ENCODE results near the gene NELFA. TPM values are rescaled to one million over a fixed set of nuclear protein-coding genes. Genes with fewer than 3 reads are reported as not detected.

NELFA gene
- total RNA-seq, 1 experiment from 2014 or later = 58.3 TPM

DNA sequence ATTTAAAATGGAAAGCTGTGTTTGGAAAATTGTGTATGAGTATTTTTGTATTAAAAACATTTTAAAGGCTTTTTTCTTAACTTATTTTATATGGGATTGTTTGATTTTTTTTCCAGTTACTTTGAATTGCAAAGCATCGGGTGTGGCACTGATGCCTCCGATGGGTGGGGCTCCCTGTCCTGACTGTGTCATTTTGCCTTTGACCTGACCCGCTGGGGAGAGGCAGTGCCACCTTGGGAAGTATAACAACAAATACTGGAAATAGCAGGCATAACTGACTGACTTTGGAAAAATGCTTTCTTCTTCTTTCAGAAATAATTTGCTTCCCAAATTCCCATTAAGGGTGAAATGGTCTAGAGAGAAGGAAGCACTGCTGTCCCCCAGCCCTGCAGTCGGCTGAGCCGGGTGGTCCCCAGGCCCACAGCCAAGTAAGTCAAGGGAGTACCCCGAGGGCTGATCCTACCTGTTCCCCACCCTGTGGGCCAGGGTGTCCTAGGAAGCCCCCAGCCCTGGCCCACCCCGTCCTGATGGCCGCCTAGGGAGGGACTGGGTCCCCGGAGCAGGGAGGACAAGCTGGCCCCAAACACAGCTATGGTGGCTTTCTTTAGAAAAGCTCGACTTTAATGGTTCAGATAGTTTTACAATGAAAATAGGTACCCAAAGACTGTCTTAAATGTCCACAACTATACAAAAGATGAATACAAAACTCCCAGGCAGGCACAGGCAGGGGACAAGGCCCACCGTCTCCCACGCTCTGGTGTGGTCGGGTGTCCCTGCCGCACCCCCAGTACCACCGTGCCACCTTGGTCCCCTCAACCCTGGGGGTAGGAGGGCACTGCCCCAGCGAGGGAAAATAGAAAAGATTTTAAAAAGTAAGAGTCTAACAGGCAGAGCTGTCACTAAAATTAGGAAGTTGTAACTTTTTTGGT lies 26.4 kb downstream of the NELFA start:
- H3K9me3 ChIP-seq (ENCODE audit: low read depth, low read length, poor library complexity, severe bottlenecking) = no peaks in the 10 kb centered on the region
- ChIA-PET CTCF (no interaction called here), POLR2A (ENCODE audit: low non-redundant PET) (no interaction called here)
- intact Hi-C loops (cut with micrococcal nuclease; ENCODE audit: unreplicated experiment) = no loop called here
- no TSS peak for BruUV-seq (replicated peaks)
- H3K27ac ChIP-seq (ENCODE audit: low read depth, low read length, poor library complexity, severe bottlenecking) = peak overlapping the region; percentile 12
- H3K36me3 ChIP-seq (ENCODE audit: insufficient read depth, low read length, poor library complexity, severe bottlenecking) = peaks cover 95% of the 10 kb centered on the region
- no peak for DNase-seq (ENCODE audit: low spot score)
- H3K4me3 ChIP-seq (ENCODE audit: low read depth, low read length, poor library complexity, severe bottlenecking) = no peak overlapping the region
- H3K4me1 ChIP-seq (ENCODE audit: insufficient read depth, low read length, poor library complexity, severe bottlenecking) = peaks cover 7% of the 10 kb centered on the region
- TF ChIP-seq, protein P1, sequence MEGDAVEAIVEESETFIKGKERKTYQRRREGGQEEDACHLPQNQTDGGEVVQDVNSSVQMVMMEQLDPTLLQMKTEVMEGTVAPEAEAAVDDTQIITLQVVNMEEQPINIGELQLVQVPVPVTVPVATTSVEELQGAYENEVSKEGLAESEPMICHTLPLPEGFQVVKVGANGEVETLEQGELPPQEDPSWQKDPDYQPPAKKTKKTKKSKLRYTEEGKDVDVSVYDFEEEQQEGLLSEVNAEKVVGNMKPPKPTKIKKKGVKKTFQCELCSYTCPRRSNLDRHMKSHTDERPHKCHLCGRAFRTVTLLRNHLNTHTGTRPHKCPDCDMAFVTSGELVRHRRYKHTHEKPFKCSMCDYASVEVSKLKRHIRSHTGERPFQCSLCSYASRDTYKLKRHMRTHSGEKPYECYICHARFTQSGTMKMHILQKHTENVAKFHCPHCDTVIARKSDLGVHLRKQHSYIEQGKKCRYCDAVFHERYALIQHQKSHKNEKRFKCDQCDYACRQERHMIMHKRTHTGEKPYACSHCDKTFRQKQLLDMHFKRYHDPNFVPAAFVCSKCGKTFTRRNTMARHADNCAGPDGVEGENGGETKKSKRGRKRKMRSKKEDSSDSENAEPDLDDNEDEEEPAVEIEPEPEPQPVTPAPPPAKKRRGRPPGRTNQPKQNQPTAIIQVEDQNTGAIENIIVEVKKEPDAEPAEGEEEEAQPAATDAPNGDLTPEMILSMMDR (conservative IDR thresholded peaks at IDR 0.05; ENCODE audit: low read depth, low read length) = no peak
- no peak for TF ChIP-seq EZH2 (IDR thresholded peaks at IDR 0.05; ENCODE audit: borderline replicate concordance, low read depth, low read length, poor library complexity, severe bottlenecking)
- no peaks in the 10 kb centered on the region for H3K27me3 ChIP-seq (replicated peaks; ENCODE audit: insufficient read depth, low read depth, low read length, poor library complexity)

DNA sequence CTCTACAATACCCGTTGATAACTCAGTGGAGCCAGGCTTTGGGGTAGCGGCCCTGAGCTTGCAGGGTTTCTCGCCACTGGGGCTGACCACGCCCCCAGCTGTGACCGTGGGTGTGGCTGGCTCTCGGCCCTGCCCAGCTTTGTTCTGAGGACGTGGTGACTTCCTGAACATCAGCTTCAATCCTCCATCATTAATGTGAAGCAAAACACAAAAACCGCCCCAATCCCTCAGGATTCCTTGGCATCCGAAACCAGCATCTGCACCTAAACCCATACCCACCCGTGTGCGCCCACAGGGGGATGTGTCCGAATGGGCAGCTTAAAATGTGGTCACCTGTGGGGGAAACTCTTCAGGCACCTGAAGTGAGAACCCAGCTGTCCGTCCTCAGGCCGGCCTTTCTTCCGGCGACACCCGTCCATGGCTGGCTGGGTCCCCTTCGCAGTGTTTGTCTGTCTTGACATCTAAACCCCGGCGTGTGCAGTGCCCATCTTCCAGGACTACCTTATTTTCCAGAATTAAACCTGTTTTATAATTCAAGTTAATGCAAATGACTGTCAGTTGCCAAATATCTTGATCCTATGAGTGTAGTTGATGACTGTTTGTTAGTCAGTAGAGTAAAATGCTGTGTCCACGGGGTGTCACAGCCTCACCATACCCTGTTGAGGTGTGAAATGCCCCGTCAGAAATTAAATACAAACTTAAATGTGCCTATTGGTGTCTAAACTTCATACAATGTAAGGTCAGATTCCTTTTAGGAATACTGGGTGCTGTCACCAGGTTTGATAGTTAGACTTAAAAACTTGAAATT lies 27.3 kb downstream of the NELFA start:
- ChIA-PET POLR2A (ENCODE audit: low non-redundant PET) (no interaction called here), CTCF (no interaction called here)
- H3K36me3 ChIP-seq (ENCODE audit: insufficient read depth, low read length, poor library complexity, severe bottlenecking) = peaks cover 95% of the 10 kb centered on the region
- H3K4me1 ChIP-seq (ENCODE audit: insufficient read depth, low read length, poor library complexity, severe bottlenecking) = peaks cover 7% of the 10 kb centered on the region
- no peak overlapping the region for H3K4me3 ChIP-seq (ENCODE audit: low read depth, low read length, poor library complexity, severe bottlenecking)
- no peak for TF ChIP-seq EZH2 (IDR thresholded peaks at IDR 0.05; ENCODE audit: borderline replicate concordance, low read depth, low read length, poor library complexity, severe bottlenecking)
- TF ChIP-seq, protein P1 (conservative IDR thresholded peaks at IDR 0.05; ENCODE audit: low read depth, low read length) = no peak
- intact Hi-C loops (cut with micrococcal nuclease; ENCODE audit: unreplicated experiment) = no loop called here
- H3K27me3 ChIP-seq (replicated peaks; ENCODE audit: insufficient read depth, low read depth, low read length, poor library complexity) = no peaks in the 10 kb centered on the region
- H3K9me3 ChIP-seq (ENCODE audit: low read depth, low read length, poor library complexity, severe bottlenecking) = no peaks in the 10 kb centered on the region
- peak; percentile 60 for DNase-seq (ENCODE audit: low spot score)
- peak overlapping the region; percentile 37 for H3K27ac ChIP-seq (ENCODE audit: low read depth, low read length, poor library complexity, severe bottlenecking)
- TSS peak; percentile 34 for BruUV-seq (replicated peaks)

DNA sequence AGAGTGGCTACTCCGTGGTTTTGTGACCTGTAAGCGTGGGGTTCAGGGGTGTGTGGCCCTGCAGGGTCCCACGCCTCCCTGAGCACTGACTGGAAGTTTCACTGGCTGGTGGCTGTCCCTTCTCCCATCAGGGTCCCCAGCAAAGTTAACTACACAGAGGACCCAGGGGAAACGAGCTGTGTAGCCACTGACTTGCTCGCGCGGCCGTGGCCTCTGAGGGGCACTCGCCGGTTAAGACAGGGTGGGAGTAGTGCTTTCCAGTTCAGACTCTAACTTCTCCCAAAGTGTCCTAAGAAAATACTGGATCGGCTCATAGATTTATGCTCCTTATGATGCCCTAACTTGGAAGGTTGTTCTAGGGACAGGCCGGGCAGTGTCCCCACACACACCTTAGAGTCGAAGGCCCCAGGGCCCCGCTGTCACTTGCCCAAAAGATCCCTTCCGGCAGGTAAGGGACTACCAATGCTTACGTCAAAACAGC lies 28.2 kb downstream of the NELFA start:
- no peak overlapping the region for H3K4me3 ChIP-seq (ENCODE audit: low read depth, low read length, poor library complexity, severe bottlenecking)
- peak overlapping the region; percentile 33 for H3K27ac ChIP-seq (ENCODE audit: low read depth, low read length, poor library complexity, severe bottlenecking)
- intact Hi-C loops (cut with micrococcal nuclease; ENCODE audit: unreplicated experiment) = no loop called here
- H3K4me1 ChIP-seq (ENCODE audit: insufficient read depth, low read length, poor library complexity, severe bottlenecking) = peaks cover 7% of the 10 kb centered on the region
- no TSS peak for BruUV-seq (replicated peaks)
- H3K27me3 ChIP-seq (replicated peaks; ENCODE audit: insufficient read depth, low read depth, low read length, poor library complexity) = no peaks in the 10 kb centered on the region
- peaks cover 98% of the 10 kb centered on the region for H3K36me3 ChIP-seq (ENCODE audit: insufficient read depth, low read length, poor library complexity, severe bottlenecking)
- no peak for DNase-seq (ENCODE audit: low spot score)
- H3K9me3 ChIP-seq (ENCODE audit: low read depth, low read length, poor library complexity, severe bottlenecking) = no peaks in the 10 kb centered on the region
- ChIA-PET POLR2A (ENCODE audit: low non-redundant PET) (no interaction called here), CTCF (no interaction called here)
- TF ChIP-seq EZH2 (IDR thresholded peaks at IDR 0.05; ENCODE audit: borderline replicate concordance, low read depth, low read length, poor library complexity, severe bottlenecking) = no peak
- TF ChIP-seq, protein P1 (conservative IDR thresholded peaks at IDR 0.05; ENCODE audit: low read depth, low read length) = no peak
